BLaER1 treated with 17β-estradiol and CSF1 and Interleukin-3, amounts not matched to agents 10 nM and 100 nM (cell line): ENCODE data around the gene SLC12A4.

ENCODE experiments used
- H3K27ac ChIP-seq, 11 experiments: shearing (Covaris generic); formaldehyde crosslinking; 2 replicates each; pipeline ENCODE4 v1.8.1; 2022
- H3K27me3 ChIP-seq, 11 experiments: shearing (Covaris generic); formaldehyde crosslinking; 2 replicates each; pipeline ENCODE4 v1.8.1; 2022
- H3K36me3 ChIP-seq, 11 experiments: shearing (Covaris generic); formaldehyde crosslinking; 2 replicates each; pipeline ENCODE4 v1.8.1; 2022
- H3K4me1 ChIP-seq, 10 experiments: shearing (Covaris generic); formaldehyde crosslinking; 2 replicates each; pipeline ENCODE4 v1.8.1; 2022
- H3K4me2 ChIP-seq, 11 experiments: shearing (Covaris generic); formaldehyde crosslinking; 2 replicates each; pipeline ENCODE4 v1.8.1; 2022
- H3K4me3 ChIP-seq, 10 experiments: shearing (Covaris generic); formaldehyde crosslinking; 2 replicates each; pipeline ENCODE4 v1.8.1; 2022
- H3K9ac ChIP-seq, 11 experiments: shearing (Covaris generic); formaldehyde crosslinking; 2 replicates each; pipeline ENCODE4 v1.8.1; 2022
- H3K9me3 ChIP-seq, 11 experiments: shearing (Covaris generic); formaldehyde crosslinking; replicated peaks in 1 of 11; 2 replicates each; pipeline ENCODE4 v1.8.1; 2022
- H4K20me1 ChIP-seq, 11 experiments: shearing (Covaris generic); formaldehyde crosslinking; 2 replicates each; pipeline ENCODE4 v1.8.1; 2022
- Cebpa-rat ChIP-seq, 11 experiments: shearing (Covaris generic); IDR thresholded peaks; 2 replicates each; pipeline ENCODE4 v1.8.1; 2022

The SLC12A4 gene

DNA sequence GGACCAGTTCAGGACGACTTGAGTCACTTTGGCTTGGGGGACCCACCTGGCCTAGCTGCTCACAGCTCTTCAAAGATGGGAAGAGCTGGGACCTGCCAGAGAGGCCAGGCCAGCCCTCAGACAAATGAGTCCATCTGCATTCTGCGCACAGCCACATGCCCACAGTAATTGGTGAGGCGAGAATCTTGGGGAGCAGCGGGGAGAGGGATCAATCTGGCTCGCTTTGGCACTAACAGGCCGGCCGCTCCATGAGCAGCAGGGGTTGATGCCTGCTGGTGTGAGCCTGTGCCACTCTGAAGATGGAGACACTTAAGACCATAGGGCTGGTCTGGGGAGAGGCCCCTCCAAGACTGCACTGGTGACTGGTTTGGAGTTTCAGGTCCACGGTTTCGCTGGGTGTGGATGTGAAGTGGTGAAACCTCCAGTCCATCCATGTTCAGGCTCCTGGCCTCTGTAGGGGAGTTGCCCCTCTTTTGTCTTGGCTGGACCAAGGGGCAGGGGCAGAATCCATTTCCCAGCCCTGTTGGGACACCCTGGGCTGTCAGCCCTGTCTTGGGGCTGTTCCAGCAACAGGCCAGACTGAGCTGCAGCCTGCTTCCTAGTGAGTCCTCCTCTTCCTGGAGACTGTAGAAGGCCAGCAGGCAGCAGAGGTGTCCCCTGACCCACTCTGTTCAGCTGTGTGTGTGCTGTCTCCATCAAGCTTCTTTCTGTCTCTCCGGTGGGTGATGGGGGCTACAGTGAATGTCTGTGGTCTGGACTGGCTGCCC lies 44.1 kb downstream of the SLC12A4 start:
- no peak overlapping the region for H3K4me3 ChIP-seq
- peaks cover 49 to 100% (median 99%) of the 10 kb centered on the region in 10 experiments for H3K4me1 ChIP-seq
- H3K27ac ChIP-seq = peak overlapping the region in 6 of 11 experiments; percentile 5 to 61 (median 22); a peak in 7 of 22 replicates
- no peaks in the 10 kb centered on the region for H3K9me3 ChIP-seq
- H3K27me3 ChIP-seq = no peaks in the 10 kb centered on the region
- H3K4me2 ChIP-seq = peak overlapping the region in 10 of 11 experiments; percentile 37 to 93 (median 87); a peak in 20 of 22 replicates
- H3K9ac ChIP-seq = peak overlapping the region in 7 of 11 experiments; percentile 5 to 64 (median 19); a peak in 9 of 22 replicates
- peaks cover 25 to 60% (median 43%) of the 10 kb centered on the region in 11 experiments; a peak in 21 of 22 replicates for H3K36me3 ChIP-seq
- peaks cover 75 to 100% (median 99%) of the 10 kb centered on the region in 11 experiments for H4K20me1 ChIP-seq
- TF ChIP-seq Cebpa-rat (IDR thresholded peaks at IDR 0.05) = no peak

DNA sequence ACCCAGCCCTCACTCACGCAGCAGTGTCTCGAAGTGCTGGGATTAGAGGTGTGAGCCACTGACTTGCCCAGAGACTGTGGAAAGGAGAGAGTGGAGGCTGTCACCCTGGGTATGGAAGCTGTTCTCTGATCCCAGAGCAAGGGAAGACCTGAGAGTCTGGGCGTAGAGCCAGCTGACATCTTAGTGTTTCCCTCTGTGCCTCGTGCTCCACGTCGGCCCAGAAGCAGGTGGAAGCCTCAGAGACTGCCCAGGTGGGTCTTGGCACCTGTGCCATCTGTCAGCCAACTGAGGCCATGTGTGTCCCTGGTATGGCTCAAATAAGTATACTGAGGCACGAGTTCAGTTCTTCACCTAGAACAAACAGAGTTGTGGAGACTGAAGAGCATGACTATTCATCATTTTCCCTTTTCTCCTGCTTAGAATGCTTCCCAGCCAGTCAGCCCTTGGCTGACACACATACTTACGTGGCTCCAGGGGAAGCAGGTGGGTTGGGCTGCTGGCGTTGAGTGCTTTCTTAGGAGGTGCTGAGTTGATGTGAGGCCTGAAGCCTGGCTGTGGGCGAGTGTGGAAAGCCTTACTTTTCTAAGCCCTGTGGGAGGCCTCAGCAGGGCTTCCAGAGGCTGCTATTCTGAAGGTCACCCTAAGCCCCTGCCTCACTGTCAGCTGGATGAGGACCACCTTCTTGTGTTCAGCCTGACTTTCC lies 44.9 kb downstream of the SLC12A4 start:
- Histone ChIP-seq H3K4me1 (peaks cover 50 to 99% (median 97%) of the 10 kb centered on the region in 10 experiments), H3K36me3 (peaks cover 25 to 60% (median 42%) of the 10 kb centered on the region in 11 experiments; a peak in 21 of 22 replicates), H3K9me3 (no peaks in the 10 kb centered on the region), H3K27ac (peak overlapping the region in 4 of 11 experiments; percentile 5 to 61 (median 40); a peak in 1 of 22 replicates), H3K9ac (peak overlapping the region in 3 of 11 experiments; percentile 5 to 64 (median 43); a peak in 4 of 22 replicates), H3K4me3 (no peak overlapping the region), H4K20me1 (peaks cover 69 to 100% (median 99%) of the 10 kb centered on the region in 11 experiments), H3K27me3 (no peaks in the 10 kb centered on the region), H3K4me2 (peak overlapping the region in 6 of 11 experiments; percentile 13 to 92 (median 84); a peak in 6 of 22 replicates)
- no peak for TF ChIP-seq Cebpa-rat (IDR thresholded peaks at IDR 0.05)

GRCh38 chr16:67922740-67923139 lies 45.7 kb downstream of the SLC12A4 start:
- Histone ChIP-seq H3K36me3 (peaks cover 19 to 59% (median 42%) of the 10 kb centered on the region in 11 experiments; a peak in 21 of 22 replicates), H3K27me3 (no peaks in the 10 kb centered on the region), H3K27ac (peak overlapping the region in 2 of 11 experiments; percentile 17 to 36; a peak in 1 of 22 replicates), H3K9me3 (no peaks in the 10 kb centered on the region), H3K4me2 (peak overlapping the region in 9 of 11 experiments; percentile 14 to 57 (median 30); a peak in 7 of 22 replicates), H3K4me1 (peaks cover 52 to 96% (median 91%) of the 10 kb centered on the region in 10 experiments), H4K20me1 (peaks cover 70 to 100% (median 99%) of the 10 kb centered on the region in 11 experiments), H3K4me3 (no peak overlapping the region), H3K9ac (peak overlapping the region in 5 of 11 experiments; percentile 14 to 64 (median 33); a peak in 7 of 22 replicates)
- TF ChIP-seq Cebpa-rat (IDR thresholded peaks at IDR 0.05) = no peak

- Histone ChIP-seq H3K36me3 (peaks cover 14 to 59% (median 41%) of the 10 kb centered on the region in 11 experiments; a peak in 21 of 22 replicates), H3K4me2 (peak overlapping the region; percentile 14 to 62 (median 36); a peak in 19 of 22 replicates), H4K20me1 (peaks cover 70 to 100% (median 99%) of the 10 kb centered on the region in 11 experiments), H3K27ac (peak overlapping the region in 4 of 11 experiments; percentile 5 to 36 (median 14); a peak in 4 of 22 replicates), H3K4me1 (peaks cover 57 to 96% (median 88%) of the 10 kb centered on the region in 10 experiments), H3K4me3 (no peak overlapping the region), H3K9ac (peak overlapping the region in 6 of 11 experiments; percentile 14 to 64 (median 32); a peak in 7 of 22 replicates), H3K9me3 (no peaks in the 10 kb centered on the region), H3K27me3 (no peaks in the 10 kb centered on the region)
- TF ChIP-seq Cebpa-rat (IDR thresholded peaks at IDR 0.05) = no peak
Observed at GRCh38 chr16:67922221-67922620, 46.2 kb downstream of the SLC12A4 start.

- H3K27ac ChIP-seq = peak overlapping the region in 3 of 11 experiments; percentile 11 to 42 (median 22); a peak in 3 of 22 replicates
- TF ChIP-seq Cebpa-rat (IDR thresholded peaks at IDR 0.05) = no peak
Observed at GRCh38 chr16:67919622-67920221, 48.7 kb downstream of the SLC12A4 start.

DNA sequence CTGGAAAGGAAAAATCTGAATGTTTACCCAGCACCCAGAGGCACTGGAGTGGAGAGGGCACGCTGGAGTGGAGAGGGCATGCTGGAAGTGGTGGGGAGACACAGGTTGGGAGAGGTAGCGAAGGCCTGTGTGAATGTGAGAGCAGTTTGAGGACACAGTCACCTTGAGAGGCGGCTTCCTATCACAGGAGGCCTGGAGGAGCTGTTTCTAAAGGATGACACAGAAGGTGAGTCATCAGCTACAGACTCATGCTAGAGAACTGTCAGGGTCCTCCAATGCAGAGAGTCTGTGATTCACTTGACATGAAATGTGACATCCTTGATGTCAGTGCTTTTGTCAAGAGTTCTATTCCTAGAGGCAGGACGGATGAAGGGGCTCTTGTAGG lies 50.6 kb downstream of the SLC12A4 start:
- peaks cover 18 to 80% (median 64%) of the 10 kb centered on the region in 11 experiments for H3K36me3 ChIP-seq
- peaks cover 40 to 58% (median 47%) of the 10 kb centered on the region in 10 experiments for H3K4me1 ChIP-seq
- peaks cover 46 to 99% (median 82%) of the 10 kb centered on the region in 11 experiments for H4K20me1 ChIP-seq
- no peaks in the 10 kb centered on the region for H3K27me3 ChIP-seq
- peak overlapping the region in 7 of 11 experiments; percentile 6 to 63 (median 47); a peak in 10 of 22 replicates for H3K9ac ChIP-seq
- H3K27ac ChIP-seq = peak overlapping the region in 6 of 11 experiments; percentile 16 to 62 (median 40); a peak in 8 of 22 replicates
- H3K9me3 ChIP-seq = no peaks in the 10 kb centered on the region
- H3K4me3 ChIP-seq = no peak overlapping the region
- TF ChIP-seq Cebpa-rat (IDR thresholded peaks at IDR 0.05) = no peak
- peak overlapping the region in 5 of 11 experiments; percentile 4 to 47 (median 31); a peak in 7 of 22 replicates for H3K4me2 ChIP-seq

More at GRCh38 chr16:67919622-67920221, 48.7 kb downstream of the SLC12A4 start:
- Histone ChIP-seq H3K27me3 (no peaks in the 10 kb centered on the region), H3K4me2 (peak overlapping the region in 2 of 11 experiments; percentile 17 to 48; a peak in 4 of 22 replicates), H3K36me3 (peaks cover 26 to 80% (median 65%) of the 10 kb centered on the region in 11 experiments), H3K4me1 (peaks cover 46 to 77% (median 65%) of the 10 kb centered on the region in 10 experiments), H3K9me3 (no peaks in the 10 kb centered on the region), H4K20me1 (peaks cover 63 to 100% (median 97%) of the 10 kb centered on the region in 11 experiments), H3K4me3 (no peak overlapping the region), H3K9ac (peak overlapping the region in 9 of 11 experiments; percentile 2 to 41 (median 35); a peak in 12 of 22 replicates)

- H3K9me3 ChIP-seq = no peaks in the 10 kb centered on the region
- peak overlapping the region in 5 of 11 experiments; percentile 4 to 47 (median 31); a peak in 7 of 22 replicates for H3K4me2 ChIP-seq
- H3K36me3 ChIP-seq = peaks cover 18 to 84% (median 62%) of the 10 kb centered on the region in 11 experiments
- no peaks in the 10 kb centered on the region for H3K27me3 ChIP-seq
- peaks cover 35 to 53% (median 42%) of the 10 kb centered on the region in 10 experiments for H3K4me1 ChIP-seq
- H4K20me1 ChIP-seq = peaks cover 42 to 99% (median 78%) of the 10 kb centered on the region in 11 experiments
- no peak overlapping the region for H3K4me3 ChIP-seq
- peak overlapping the region in 7 of 11 experiments; percentile 6 to 63 (median 47); a peak in 11 of 22 replicates for H3K9ac ChIP-seq
- H3K27ac ChIP-seq = peak overlapping the region in 6 of 11 experiments; percentile 16 to 62 (median 40); a peak in 8 of 22 replicates
- TF ChIP-seq Cebpa-rat (IDR thresholded peaks at IDR 0.05) = no peak
Observed at GRCh38 chr16:67917140-67917851, 51.1 kb downstream of the SLC12A4 start.
